Bronchial epithelial cell (primary cell): ENCODE data around the gene EGF. TPM values are rescaled to one million over a fixed set of nuclear protein-coding genes. Genes with fewer than 3 reads are reported as not detected.

Experiments used
- DNase-seq: peaks from one replicate; pipeline ENCODE4 v3.0.0-alpha.2; 2010; ENCODE audit warnings: low read depth
- FAIRE-seq: peaks from 2 replicates; lab custom pipeline; 2011; peaks lifted over from hg19 to GRCh38; lab: Jason Lieb, UNC
- H3K27me3 ChIP-seq: 2 replicates; pipeline ENCODE4 v1.5.1; 2011; ENCODE audit warnings: low read length; ENCODE audit not compliant: control insufficient read depth, insufficient read depth
- H3K36me3 ChIP-seq: 2 replicates; pipeline ENCODE4 v1.5.1; 2011; ENCODE audit warnings: low read length; ENCODE audit not compliant: control insufficient read depth, insufficient read depth
- H3K4me3 ChIP-seq: 2 replicates; pipeline ENCODE4 v1.5.1; 2011; ENCODE audit warnings: mild to moderate bottlenecking, low read depth, low read length, control low read depth
- CTCF ChIP-seq: IDR thresholded peaks from 2 replicates; pipeline ENCODE4 v1.5.1; 2011; ENCODE audit warnings: mild to moderate bottlenecking, moderate library complexity, low read length, control low read depth, inconsistent platforms; ENCODE audit not compliant: insufficient read depth, severe bottlenecking
- total RNA-seq: library from RNA; depleted of rRNA; stranded (reverse); fragments of >200 nt; gene quantifications from 2 replicates; pipeline ENCODE4 v1.2.1, GENCODE V29; 2014

Gene EGF
- total RNA-seq, 1 donor from 2014 or later = 1.1 TPM

- TF ChIP-seq CTCF = no peak
- H3K36me3 ChIP-seq = no peaks in the 10 kb centered on the region
- no peak overlapping the region for H3K4me3 ChIP-seq
- H3K27me3 ChIP-seq = no peaks in the 10 kb centered on the region
- DNase-seq (no peak), FAIRE-seq (no peak)
These were observed 69.3 kb downstream of the EGF start for GRCh38 chr4:109981936-109982335.

GRCh38 chr4:109982521-109982920 lies 69.8 kb downstream of the EGF start:
- DNase-seq (no peak), FAIRE-seq (no peak)
- no peaks in the 10 kb centered on the region for H3K36me3 ChIP-seq
- no peaks in the 10 kb centered on the region for H3K27me3 ChIP-seq
- no peak for TF ChIP-seq CTCF
- no peak overlapping the region for H3K4me3 ChIP-seq

GRCh38 chr4:109985993-109986974 lies 73.6 kb downstream of the EGF start:
- Histone ChIP-seq H3K27me3 (no peaks in the 10 kb centered on the region), H3K36me3 (no peaks in the 10 kb centered on the region), H3K4me3 (no peak overlapping the region)
- no peak for TF ChIP-seq CTCF
- DNase-seq (no peak), FAIRE-seq (no peak)

- peak; percentile 97 for FAIRE-seq
- H3K4me3 ChIP-seq = no peak overlapping the region
These were observed 76.4 kb downstream of the EGF start for GRCh38 chr4:109989044-109989443.

GRCh38 chr4:109989618-109990017 lies 76.9 kb downstream of the EGF start:
- H3K27me3 ChIP-seq = no peaks in the 10 kb centered on the region
- TF ChIP-seq CTCF = no peak
- H3K4me3 ChIP-seq = no peak overlapping the region
- H3K36me3 ChIP-seq = no peaks in the 10 kb centered on the region
- DNase-seq (peak; percentile 55), FAIRE-seq (no peak)

More at GRCh38 chr4:109989044-109989443, 76.4 kb downstream of the EGF start:
- peak; percentile 100 for DNase-seq
- Histone ChIP-seq H3K27me3 (no peaks in the 10 kb centered on the region), H3K36me3 (no peaks in the 10 kb centered on the region)
- TF ChIP-seq CTCF = no peak
